Gastrocnemius medialis (tissue), 4 donors: ENCODE data around the gene HSPG2. TPM values are rescaled to one million over a fixed set of nuclear protein-coding genes. Genes with fewer than 3 reads are reported as not detected.

Source experiments
- ATAC-seq, 2 donors: fragments of 150-250 bp; one replicate each; pipeline ENCODE4 v1.9.1; 2016
- DNase-seq, 2 donors: peaks; one replicate each; pipeline ENCODE4 v3.0.0-alpha.2; 2019
- H3K27ac ChIP-seq, 4 donors: fragments of 200-600 bp; sonication (generic); 1 replicate in 1 of 4; 2 replicates in 3 of 4; pipeline ENCODE4 v1.5.1; 2016 to 2018; ENCODE audit warnings: mild to moderate bottlenecking in 2 of 4, moderate library complexity in 1 of 4
- H3K27me3 ChIP-seq, 3 donors: fragments of 200-600 bp; sonication (generic) in 2 of 3; 1 replicate in 1 of 3; 2 replicates in 2 of 3; pipeline versions ENCODE4 v1.5.1 to v1.6.0; 2016 to 2019; ENCODE audit warnings: mild to moderate bottlenecking in 1 of 3, moderate library complexity in 1 of 3
- H3K36me3 ChIP-seq, 2 donors: fragments of 200-600 bp; sonication (generic) in 1 of 2; one replicate each; pipeline ENCODE4 v1.5.1; 2017 to 2018
- H3K4me1 ChIP-seq, 2 donors: fragments of 200-600 bp; sonication (generic) in 1 of 2; one replicate each; pipeline ENCODE4 v1.5.1; 2016 to 2017; ENCODE audit warnings: mild to moderate bottlenecking in 2 of 2
- H3K4me3 ChIP-seq, 4 donors: fragments of 200-600 bp; sonication (generic) in 3 of 4; 1 replicate in 1 of 4; 2 replicates in 3 of 4; pipeline ENCODE4 v1.5.1; 2016 to 2019; ENCODE audit warnings: mild to moderate bottlenecking in 2 of 4
- H3K9me3 ChIP-seq, 3 donors: fragments of 200-600 bp; sonication (generic) in 2 of 3; 1 replicate in 1 of 3; 2 replicates in 2 of 3; pipeline ENCODE4 v1.5.1; 2016 to 2019
- POLR2A ChIP-seq, 2 donors: fragments of 450-650 bp; IDR thresholded peaks; one replicate each; pipeline ENCODE4 v1.6.1; 2017; ENCODE audit warnings: antibody characterized with exemption in 2 of 2, mild to moderate bottlenecking in 2 of 2, moderate library complexity in 2 of 2
- in situ Hi-C, 4 donors: fragments of 200-750 bp; cut with MboI; loops; one replicate each; pipeline versions ENCODE4 v1.15.0 to v1.8.0; 2017; ENCODE audit warnings: low sequenced_read_pairs in 4 of 4
- intact Hi-C: fragments of 100-400 bp; cut with DNase I; formaldehyde crosslinking; loops from one replicate; pipeline ENCODE4 v1.15.1; 2023; ENCODE audit warnings: low total_unique reads
- total RNA-seq, 4 donors: library from RNA; depleted of rRNA; stranded (reverse); fragments of >200 nt; gene quantifications; one replicate each; pipeline versions ENCODE4 v1.1.0 to v1.2.3, GENCODE V29; 2016
- TF ChIP-seq, protein P1 (sequence below), 5 experiments: fragments of 450-650 bp in 3 of 5; fragments of 200-600 bp in 2 of 5; sonication (generic) in 2 of 5; IDR thresholded peaks in 4 of 5; conservative IDR thresholded peaks in 1 of 5; 1 replicate in 4 of 5; 2 replicates in 1 of 5; pipeline ENCODE4 v1.5.1; 2016 to 2019; ENCODE audit warnings: antibody characterized with exemption in 5 of 5, mild to moderate bottlenecking in 3 of 5, moderate library complexity in 3 of 5

HSPG2 gene
- total RNA-seq, 4 donors from 2014 or later = 68.9 to 108 (median 83.5) TPM

DNA sequence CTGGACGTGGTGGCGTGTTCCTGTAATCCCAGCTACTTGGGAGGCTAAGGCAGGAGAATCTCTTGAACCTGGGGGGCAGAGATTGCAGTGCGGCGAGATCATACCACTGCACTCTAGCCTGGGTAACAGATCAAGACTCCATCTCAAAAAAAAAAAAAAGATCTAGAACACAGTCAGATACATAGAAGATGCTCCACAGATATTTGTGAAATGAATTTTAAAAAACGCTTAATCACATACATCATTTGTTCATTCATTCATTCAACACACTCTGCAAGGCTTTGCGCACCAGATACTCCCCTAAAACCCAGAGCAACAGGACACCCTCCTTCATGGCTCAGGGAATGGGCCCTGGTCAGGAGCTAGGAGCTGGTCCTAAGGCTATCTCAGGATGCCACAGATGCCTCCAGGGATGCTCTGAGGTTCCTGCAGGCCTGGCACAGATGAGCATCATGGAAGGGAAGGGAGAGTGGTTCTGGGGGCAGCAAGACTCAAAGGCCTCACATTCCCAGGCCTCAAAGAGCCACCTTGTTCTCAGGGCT, 6.4 kb downstream of the HSPG2 start:
- Histone ChIP-seq H3K27me3 (no peaks in the 10 kb centered on the region), H3K4me3 (peak overlapping the region in 2 of 4 donors; percentile 25 to 36), H3K4me1 (peaks cover 58 to 79% of the 10 kb centered on the region in 2 donors), H3K27ac (peak overlapping the region; percentile 81 to 89 (median 88)), H3K9me3 (no peaks in the 10 kb centered on the region), H3K36me3 (no peaks in the 10 kb centered on the region)
- intact Hi-C loops (no loop called here), in situ Hi-C loops (no loop called here)
- DNase-seq = no peak
- TF ChIP-seq POLR2A (IDR thresholded peaks at IDR 0.05) = no peak
- TF ChIP-seq, protein P1, sequence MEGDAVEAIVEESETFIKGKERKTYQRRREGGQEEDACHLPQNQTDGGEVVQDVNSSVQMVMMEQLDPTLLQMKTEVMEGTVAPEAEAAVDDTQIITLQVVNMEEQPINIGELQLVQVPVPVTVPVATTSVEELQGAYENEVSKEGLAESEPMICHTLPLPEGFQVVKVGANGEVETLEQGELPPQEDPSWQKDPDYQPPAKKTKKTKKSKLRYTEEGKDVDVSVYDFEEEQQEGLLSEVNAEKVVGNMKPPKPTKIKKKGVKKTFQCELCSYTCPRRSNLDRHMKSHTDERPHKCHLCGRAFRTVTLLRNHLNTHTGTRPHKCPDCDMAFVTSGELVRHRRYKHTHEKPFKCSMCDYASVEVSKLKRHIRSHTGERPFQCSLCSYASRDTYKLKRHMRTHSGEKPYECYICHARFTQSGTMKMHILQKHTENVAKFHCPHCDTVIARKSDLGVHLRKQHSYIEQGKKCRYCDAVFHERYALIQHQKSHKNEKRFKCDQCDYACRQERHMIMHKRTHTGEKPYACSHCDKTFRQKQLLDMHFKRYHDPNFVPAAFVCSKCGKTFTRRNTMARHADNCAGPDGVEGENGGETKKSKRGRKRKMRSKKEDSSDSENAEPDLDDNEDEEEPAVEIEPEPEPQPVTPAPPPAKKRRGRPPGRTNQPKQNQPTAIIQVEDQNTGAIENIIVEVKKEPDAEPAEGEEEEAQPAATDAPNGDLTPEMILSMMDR (IDR thresholded peaks at IDR 0.05 in 4 of 5, conservative IDR thresholded peaks at IDR 0.05 in 1 of 5) = no peak
- ATAC-seq = no peak

DNA sequence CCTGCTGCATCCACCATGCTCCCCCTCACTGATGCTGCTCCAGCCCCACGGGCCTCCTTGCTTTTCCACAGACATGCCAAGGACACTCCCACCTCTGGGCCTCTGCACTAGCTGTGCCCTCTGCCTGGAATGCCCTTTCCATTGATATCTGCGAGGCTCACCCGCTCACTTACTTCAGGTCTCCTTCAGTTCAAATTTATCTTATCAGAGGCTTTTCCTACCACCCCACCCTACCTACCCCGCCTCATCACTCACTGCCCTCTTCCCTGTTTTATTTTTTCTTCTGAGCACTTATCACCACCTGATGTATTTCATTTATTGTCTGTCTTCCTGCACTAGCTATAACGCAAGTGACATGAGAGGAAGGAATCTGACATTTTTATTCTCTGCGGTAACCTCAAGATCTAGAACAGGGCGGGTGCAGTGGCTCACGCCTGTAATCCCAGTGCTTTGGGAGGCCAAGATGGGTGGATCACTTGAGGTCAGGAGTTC, 7.0 kb downstream of the HSPG2 start:
- ATAC-seq (no peak), DNase-seq (no peak)
- no peak overlapping the region for H3K4me3 ChIP-seq
- intact Hi-C loops = no loop called here
- H3K36me3 ChIP-seq = no peaks in the 10 kb centered on the region
- H3K27ac ChIP-seq = peak overlapping the region; percentile 81 to 89 (median 88)
- TF ChIP-seq, protein P1 (IDR thresholded peaks at IDR 0.05 in 4 of 5, conservative IDR thresholded peaks at IDR 0.05 in 1 of 5) = no peak
- TF ChIP-seq POLR2A (IDR thresholded peaks at IDR 0.05) = no peak
- H3K27me3 ChIP-seq = no peaks in the 10 kb centered on the region
- no peaks in the 10 kb centered on the region for H3K9me3 ChIP-seq
- peaks cover 63 to 81% of the 10 kb centered on the region in 2 donors for H3K4me1 ChIP-seq
- in situ Hi-C loops = no loop called here

DNA sequence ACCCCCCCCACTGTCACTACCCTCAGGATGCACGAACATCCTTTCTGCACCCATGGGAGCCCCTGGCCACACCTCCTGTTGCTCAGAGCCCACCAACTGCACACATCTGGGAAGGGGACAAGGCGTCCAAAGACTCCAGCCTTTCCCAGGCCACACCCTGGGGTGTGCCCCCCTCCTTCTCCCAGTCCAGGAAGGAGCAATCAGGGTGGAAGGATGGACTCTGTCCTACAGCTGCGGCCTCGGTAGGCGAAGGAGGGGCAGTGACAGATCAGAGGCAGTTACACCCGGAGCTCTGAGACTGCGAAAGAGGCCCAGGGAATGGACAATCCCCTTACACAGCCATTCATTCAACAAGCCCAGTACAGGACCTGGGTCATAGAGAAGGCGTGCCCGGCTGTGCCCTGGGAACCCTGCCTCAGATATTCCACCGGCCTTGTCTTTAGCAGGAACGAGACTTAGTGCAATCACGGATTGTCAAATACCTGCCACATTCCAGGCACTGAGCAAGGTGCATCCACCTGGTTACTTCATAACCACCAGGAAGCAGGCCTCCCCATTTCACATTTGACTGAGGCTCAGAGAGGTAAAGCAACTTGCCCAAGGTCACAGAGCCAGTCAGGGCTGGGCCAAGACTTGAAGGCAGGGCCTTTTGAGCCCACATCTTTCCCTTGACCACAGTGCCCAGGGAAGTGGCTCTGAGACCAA, 9.4 kb downstream of the HSPG2 start:
- no peaks in the 10 kb centered on the region for H3K9me3 ChIP-seq
- H3K36me3 ChIP-seq = no peaks in the 10 kb centered on the region
- TF ChIP-seq POLR2A (IDR thresholded peaks at IDR 0.05) = peak in 1 of 2 donors; percentile 7
- TF ChIP-seq, protein P1 (IDR thresholded peaks at IDR 0.05 in 4 of 5, conservative IDR thresholded peaks at IDR 0.05 in 1 of 5) = no peak
- H3K4me3 ChIP-seq = no peak overlapping the region
- H3K27ac ChIP-seq = peak overlapping the region; percentile 76 to 89 (median 88)
- ATAC-seq (peak; percentile 25 to 29), DNase-seq (peak in 1 of 2 donors; percentile 79)
- H3K4me1 ChIP-seq = peaks cover 61 to 83% of the 10 kb centered on the region in 2 donors
- no peaks in the 10 kb centered on the region for H3K27me3 ChIP-seq
- in situ Hi-C loops (no loop called here), intact Hi-C loops (no loop called here)

DNA sequence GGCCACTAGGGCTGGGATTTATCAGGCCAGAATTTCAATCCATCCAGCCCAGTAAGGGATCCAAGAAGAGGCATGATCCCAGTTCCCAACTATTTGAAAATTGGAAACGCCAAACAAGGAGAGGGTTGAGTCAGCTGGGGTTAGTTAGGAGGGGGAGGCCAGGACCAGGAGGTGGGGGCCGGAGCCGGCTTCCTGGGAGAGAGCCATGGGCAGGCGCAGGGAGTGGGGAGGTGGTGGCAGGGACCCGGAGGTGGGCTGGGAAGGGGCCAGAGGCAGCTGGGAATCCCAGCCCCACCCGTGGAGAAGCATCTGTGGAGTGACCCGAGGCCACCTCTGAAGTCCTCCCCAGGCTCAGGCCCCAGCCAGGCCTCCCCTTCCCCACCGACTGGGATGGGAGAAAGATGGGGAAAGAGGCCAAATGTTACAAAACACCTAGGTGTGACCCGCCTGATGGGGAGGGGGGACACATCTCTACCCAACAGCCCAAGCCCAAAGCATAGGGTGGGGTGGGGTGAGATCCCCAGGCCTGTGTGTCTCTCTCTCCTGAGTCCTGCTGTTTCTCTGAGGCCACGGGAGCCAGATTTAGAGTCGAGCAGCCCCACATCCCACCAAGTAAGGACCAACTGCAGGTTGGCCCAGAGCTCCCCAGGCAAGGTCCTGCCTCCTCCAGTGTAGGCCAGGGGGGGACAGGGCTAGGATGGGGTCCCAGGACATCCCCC, 10.1 kb downstream of the HSPG2 start:
- no peaks in the 10 kb centered on the region for H3K27me3 ChIP-seq
- ATAC-seq (peak; percentile 42 to 61), DNase-seq (peak in 1 of 2 donors; percentile 70)
- TF ChIP-seq, protein P1 (IDR thresholded peaks at IDR 0.05 in 4 of 5, conservative IDR thresholded peaks at IDR 0.05 in 1 of 5) = no peak
- no peak for TF ChIP-seq POLR2A (IDR thresholded peaks at IDR 0.05)
- in situ Hi-C loops (no loop called here), intact Hi-C loops (no loop called here)
- no peaks in the 10 kb centered on the region for H3K36me3 ChIP-seq
- peak overlapping the region in 1 of 4 donors; percentile 21 for H3K4me3 ChIP-seq
- H3K27ac ChIP-seq = peak overlapping the region; percentile 76 to 89 (median 88)
- no peaks in the 10 kb centered on the region for H3K9me3 ChIP-seq
- peaks cover 60 to 83% of the 10 kb centered on the region in 2 donors for H3K4me1 ChIP-seq
